Measurements from ENCODE around the gene AIP. TPM values are rescaled to one million over a fixed set of nuclear protein-coding genes. Genes with fewer than 3 reads are reported as not detected.

The AIP gene
- total RNA-seq, 1 experiment from 2014 or later: 171 TPM

- no TSS peak for BruUV-seq (replicated peaks)
- no peaks in the 10 kb centered on the region for H3K36me3 ChIP-seq (ENCODE audit: low read depth, low read length)
- H4K20me1 ChIP-seq (ENCODE audit: low read length): no peaks in the 10 kb centered on the region
- DNase-seq (no peak), ATAC-seq (no peak)
- no peak overlapping the region for H3K9ac ChIP-seq (ENCODE audit: low read length)
- no peak overlapping the region for H3K4me2 ChIP-seq (ENCODE audit: low read length)
- H3K9me2 ChIP-seq (replicated peaks; ENCODE audit: low read length): no peaks in the 10 kb centered on the region
- intact Hi-C loops (cut with micrococcal nuclease): no loop called here
- H3K27ac ChIP-seq (ENCODE audit: low read length): no peak overlapping the region
- no peak overlapping the region for H3K4me3 ChIP-seq (ENCODE audit: low read length)
- H2AFZ ChIP-seq (ENCODE audit: low read length): no peak overlapping the region
- no peak for TF ChIP-seq EZH2phosphoT487 (IDR thresholded peaks at IDR 0.05; ENCODE audit: borderline replicate concordance, low read length)
- no peak for TF ChIP-seq EZH2 (IDR thresholded peaks at IDR 0.05; ENCODE audit: low read length, unreplicated experiment)
- TF ChIP-seq, protein P1, sequence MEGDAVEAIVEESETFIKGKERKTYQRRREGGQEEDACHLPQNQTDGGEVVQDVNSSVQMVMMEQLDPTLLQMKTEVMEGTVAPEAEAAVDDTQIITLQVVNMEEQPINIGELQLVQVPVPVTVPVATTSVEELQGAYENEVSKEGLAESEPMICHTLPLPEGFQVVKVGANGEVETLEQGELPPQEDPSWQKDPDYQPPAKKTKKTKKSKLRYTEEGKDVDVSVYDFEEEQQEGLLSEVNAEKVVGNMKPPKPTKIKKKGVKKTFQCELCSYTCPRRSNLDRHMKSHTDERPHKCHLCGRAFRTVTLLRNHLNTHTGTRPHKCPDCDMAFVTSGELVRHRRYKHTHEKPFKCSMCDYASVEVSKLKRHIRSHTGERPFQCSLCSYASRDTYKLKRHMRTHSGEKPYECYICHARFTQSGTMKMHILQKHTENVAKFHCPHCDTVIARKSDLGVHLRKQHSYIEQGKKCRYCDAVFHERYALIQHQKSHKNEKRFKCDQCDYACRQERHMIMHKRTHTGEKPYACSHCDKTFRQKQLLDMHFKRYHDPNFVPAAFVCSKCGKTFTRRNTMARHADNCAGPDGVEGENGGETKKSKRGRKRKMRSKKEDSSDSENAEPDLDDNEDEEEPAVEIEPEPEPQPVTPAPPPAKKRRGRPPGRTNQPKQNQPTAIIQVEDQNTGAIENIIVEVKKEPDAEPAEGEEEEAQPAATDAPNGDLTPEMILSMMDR (conservative IDR thresholded peaks at IDR 0.05; ENCODE audit: low read depth, low read length): no peak
- H3K79me2 ChIP-seq (ENCODE audit: low read length): no peaks in the 10 kb centered on the region
- H3K9me3 ChIP-seq (ENCODE audit: low read length): no peaks in the 10 kb centered on the region
- peaks cover 1% of the 10 kb centered on the region for H3K4me1 ChIP-seq (ENCODE audit: insufficient read depth, low read length)
- H3K27me3 ChIP-seq (ENCODE audit: low read length): no peaks in the 10 kb centered on the region
- CTCF ChIA-PET: no interaction called here
- peaks cover 2% of the 10 kb centered on the region for H3F3A ChIP-seq (ENCODE audit: low read length, unreplicated experiment)
- POLR2A ChIA-PET (ENCODE audit: unreplicated experiment): no interaction called here
Observed at GRCh38 chr11:67458266-67458665, 24.6 kb upstream of the AIP start.

GRCh38 chr11:67463186-67463585 is 19.6 kb upstream of the AIP start:
- intact Hi-C loops (cut with micrococcal nuclease): no loop called here
- Histone ChIP-seq H2AFZ (ENCODE audit: low read length) (no peak overlapping the region), H3K9me2 (replicated peaks; ENCODE audit: low read length) (no peaks in the 10 kb centered on the region), H3K27ac (ENCODE audit: low read length) (peak overlapping the region; percentile 97), H3K79me2 (ENCODE audit: low read length) (peaks cover 21% of the 10 kb centered on the region), H3K4me2 (ENCODE audit: low read length) (peak overlapping the region; percentile 95; the same call in 1 of the 2 replicates), H3K27me3 (ENCODE audit: low read length) (no peaks in the 10 kb centered on the region), H3K4me3 (ENCODE audit: low read length) (no peak overlapping the region), H3K36me3 (ENCODE audit: low read depth, low read length) (no peaks in the 10 kb centered on the region), H4K20me1 (ENCODE audit: low read length) (no peaks in the 10 kb centered on the region), H3K9ac (ENCODE audit: low read length) (peak overlapping the region; percentile 94), H3K4me1 (ENCODE audit: insufficient read depth, low read length) (peaks cover 34% of the 10 kb centered on the region), H3F3A (ENCODE audit: low read length, unreplicated experiment) (peaks cover 13% of the 10 kb centered on the region), H3K9me3 (ENCODE audit: low read length) (no peaks in the 10 kb centered on the region)
- ATAC-seq (no peak), DNase-seq (no peak)
- ChIA-PET POLR2A (ENCODE audit: unreplicated experiment) (no interaction called here), CTCF (no interaction called here)
- no TSS peak for BruUV-seq (replicated peaks)
- no peak for TF ChIP-seq EZH2 (IDR thresholded peaks at IDR 0.05; ENCODE audit: low read length, unreplicated experiment)

- BruUV-seq (replicated peaks): TSS peak; percentile 30
- peak; percentile 95 for DNase-seq
- no peaks in the 10 kb centered on the region for H3K9me2 ChIP-seq (replicated peaks; ENCODE audit: low read length)
- H3F3A ChIP-seq (ENCODE audit: low read length, unreplicated experiment): peaks cover 13% of the 10 kb centered on the region
- no peaks in the 10 kb centered on the region for H3K36me3 ChIP-seq (ENCODE audit: low read depth, low read length)
- peak overlapping the region; percentile 95 for H3K4me2 ChIP-seq (ENCODE audit: low read length)
- no peaks in the 10 kb centered on the region for H4K20me1 ChIP-seq (ENCODE audit: low read length)
- no peaks in the 10 kb centered on the region for H3K27me3 ChIP-seq (ENCODE audit: low read length)
- H3K9ac ChIP-seq (ENCODE audit: low read length): peak overlapping the region; percentile 94
- peak overlapping the region; percentile 97 for H3K27ac ChIP-seq (ENCODE audit: low read length)
- no peaks in the 10 kb centered on the region for H3K9me3 ChIP-seq (ENCODE audit: low read length)
- H3K79me2 ChIP-seq (ENCODE audit: low read length): peaks cover 28% of the 10 kb centered on the region
- H3K4me1 ChIP-seq (ENCODE audit: insufficient read depth, low read length): peaks cover 37% of the 10 kb centered on the region
- peak; percentile 75 for ATAC-seq
- CTCF ChIA-PET: no interaction called here
- H3K4me3 ChIP-seq (ENCODE audit: low read length): peak overlapping the region; percentile 53
- intact Hi-C loops (cut with micrococcal nuclease): loop anchor here (1.0 kb wide), 2 partner anchors 21 to 42 kb away; partner anchors contain the start of gene CORO1B
- H2AFZ ChIP-seq (ENCODE audit: low read length): peak overlapping the region; percentile 58
- TF ChIP-seq, protein P1 (conservative IDR thresholded peaks at IDR 0.05; ENCODE audit: low read depth, low read length): no peak
- no peak for TF ChIP-seq EZH2phosphoT487 (IDR thresholded peaks at IDR 0.05; ENCODE audit: borderline replicate concordance, low read length)
- no peak for TF ChIP-seq EZH2 (IDR thresholded peaks at IDR 0.05; ENCODE audit: low read length, unreplicated experiment)
- POLR2A ChIA-PET (ENCODE audit: unreplicated experiment): no interaction called here
Observed at GRCh38 chr11:67463680-67464410, 19.0 kb upstream of the AIP start.
